NCI-H146 treated with DMSO at 0.1 percent for 48 hours (cell line): Measurements from ENCODE around the gene RAPGEF3.

Experiments used
- DNase-seq: peaks from one replicate; lab custom pipeline; 2025; ENCODE audit not compliant: unreplicated experiment; lab: John Stamatoyannopoulos, UW

RAPGEF3 gene

GRCh38 chr12:47722941-47723631 lies 35.6 kb downstream of the RAPGEF3 start:
- DNase-seq, result no peak

- no peak for DNase-seq
Measured at GRCh38 chr12:47722136-47722834, 36.4 kb downstream of the RAPGEF3 start.

GRCh38 chr12:47721431-47721973 lies 37.2 kb downstream of the RAPGEF3 start:
- DNase-seq, result no peak

- DNase-seq, result no peak
Measured at GRCh38 chr12:47718531-47718930, 40.1 kb downstream of the RAPGEF3 start.

- peak; percentile 58 for DNase-seq
Measured at GRCh38 chr12:47717443-47718193, 41.1 kb downstream of the RAPGEF3 start.

GRCh38 chr12:47717046-47717442 lies 41.6 kb downstream of the RAPGEF3 start:
- no peak for DNase-seq

- DNase-seq, result no peak
Measured at GRCh38 chr12:47715877-47716548, 42.7 kb downstream of the RAPGEF3 start.

GRCh38 chr12:47715393-47715876 lies 43.2 kb downstream of the RAPGEF3 start:
- DNase-seq, result peak; percentile 69

- no peak for DNase-seq
Measured at GRCh38 chr12:47714826-47715386, 43.8 kb downstream of the RAPGEF3 start.

GRCh38 chr12:47712171-47712570 lies 46.5 kb downstream of the RAPGEF3 start:
- DNase-seq, result no peak

GRCh38 chr12:47711448-47711847 lies 47.2 kb downstream of the RAPGEF3 start:
- DNase-seq, result no peak

GRCh38 chr12:47710278-47710677 lies 48.4 kb downstream of the RAPGEF3 start:
- no peak for DNase-seq

GRCh38 chr12:47709671-47710070 lies 49.0 kb downstream of the RAPGEF3 start:
- DNase-seq, result no peak

- DNase-seq, result no peak
Measured at GRCh38 chr12:47709237-47709636, 49.4 kb downstream of the RAPGEF3 start.

GRCh38 chr12:47707905-47708543 lies 50.7 kb downstream of the RAPGEF3 start:
- DNase-seq, result no peak

GRCh38 chr12:47707355-47707754 lies 51.3 kb downstream of the RAPGEF3 start:
- no peak for DNase-seq

GRCh38 chr12:47705566-47706425 lies 52.9 kb downstream of the RAPGEF3 start, which contains the start of gene RPAP3:
RPAP3 (minus strand) TSS chr12:47706030; CDS start chr12:47702840, 3,190 bp downstream.
- peak; percentile 86 for DNase-seq

GRCh38 chr12:47705229-47705565 lies 53.5 kb downstream of the RAPGEF3 start:
- DNase-seq, result no peak

- no peak for DNase-seq
Measured at GRCh38 chr12:47704719-47705118, 54.0 kb downstream of the RAPGEF3 start.
